ENCODE measurements around the gene TPCN2. TPM values are rescaled to one million over a fixed set of nuclear protein-coding genes. Genes with fewer than 3 reads are reported as not detected.

Gene TPCN2
- total and polyA plus RNA-seq, 2 of the 4 experiments (the other 2 are of a cell fraction): 3.4 to 8.0 TPM

- no peak for TF ChIP-seq RFX5 (IDR thresholded peaks at IDR 0.05; ENCODE audit: low read depth, low read length)
These were observed 5.0 kb downstream of the TPCN2 start (continued) for GRCh38 chr11:69053546-69054396.

DNA sequence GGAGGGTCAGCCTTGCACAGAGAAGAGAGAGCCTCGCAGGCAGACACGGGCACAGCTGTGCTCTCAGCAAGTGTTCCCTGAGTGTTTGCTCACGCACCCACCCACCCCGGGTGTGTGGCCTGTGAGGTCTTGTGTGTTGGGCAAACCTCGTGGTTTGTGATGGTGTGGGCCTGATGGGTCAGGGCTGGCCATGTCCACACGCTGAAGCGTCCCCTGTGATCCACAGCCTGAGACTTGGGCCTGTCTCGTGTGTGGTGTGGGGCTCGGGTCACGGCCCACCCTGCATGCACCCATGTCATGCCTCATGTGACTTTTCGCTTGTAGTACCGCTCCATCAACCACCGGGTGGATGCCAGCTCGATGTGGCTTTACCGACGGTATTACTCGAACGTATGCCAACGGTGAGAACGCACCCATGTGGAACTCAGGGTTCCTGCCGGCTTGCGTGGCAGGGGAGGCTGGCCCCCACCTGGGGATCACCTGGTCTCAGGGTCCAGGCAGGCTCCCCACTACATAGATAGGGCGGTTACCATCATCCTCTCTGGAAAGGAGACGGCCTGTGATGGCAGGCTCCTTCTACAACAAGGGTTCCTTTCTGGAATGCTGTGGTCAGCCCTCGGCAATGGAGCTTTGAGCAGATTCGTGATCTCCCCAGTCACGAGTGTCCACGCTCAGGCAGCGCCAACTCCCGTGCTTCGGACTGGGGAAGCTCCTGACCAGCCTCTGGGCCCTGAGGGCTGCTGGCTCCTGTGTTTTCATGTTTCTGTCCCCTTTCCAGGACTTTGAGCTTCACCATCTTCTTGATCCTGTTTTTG is 5.9 kb downstream of the TPCN2 start:
- Histone ChIP-seq H3K9me1 (ENCODE audit: insufficient read depth, low read length) (0 out of 2 replicates have a peak, but pooled peaks cover 3% of the 10 kb centered on the region), H3K27ac (ENCODE audit: insufficient read depth, low read length) (no peak overlapping the region), H4K91ac (ENCODE audit: insufficient read depth, low read depth, low read length) (no peak overlapping the region), H3K36me3 (ENCODE audit: control insufficient read depth, insufficient read depth, low read length) (peaks cover 33% of the 10 kb centered on the region), H3K18ac (ENCODE audit: low read depth, low read length) (no peak overlapping the region), H2BK120ac (ENCODE audit: low read depth, low read length) (no peak overlapping the region), H4K8ac (ENCODE audit: low read depth in 2 of 2, low read length in 2 of 2) (no peak overlapping the region), H3K79me1 (ENCODE audit: low read depth in 1 of 2, low read length in 2 of 2) (peaks cover 6 to 65% of the 10 kb centered on the region in 2 experiments), H2BK5ac (ENCODE audit: low read depth, low read length, poor library complexity, severe bottlenecking) (no peak overlapping the region), H2AK5ac (ENCODE audit: low read depth, low read length) (no peak overlapping the region), H3K4ac (ENCODE audit: low read depth, low read length) (no peak overlapping the region), H4K20me1 (ENCODE audit: insufficient read depth, low read length) (peaks cover 43% of the 10 kb centered on the region), H3K27me3 (ENCODE audit: control insufficient read depth, insufficient read depth, low read length) (no peaks in the 10 kb centered on the region), H3K23ac (ENCODE audit: low read depth, low read length) (no peak overlapping the region), H3K4me1 (ENCODE audit: control insufficient read depth, insufficient read depth, low read length) (peaks cover 5% of the 10 kb centered on the region), H3K9ac (ENCODE audit: low read depth, low read length) (no peak overlapping the region), H3K56ac (ENCODE audit: extremely low read depth, insufficient read depth, low read length) (no peak overlapping the region), H3K4me3 (ENCODE audit: insufficient read depth, low read depth, low read length) (no peak overlapping the region), H2AFZ (replicated peaks; ENCODE audit: low read length, poor library complexity) (no peak overlapping the region), H2BK20ac (ENCODE audit: low read depth, low read length) (no peak overlapping the region), H4K5ac (ENCODE audit: low read depth, low read length) (no peak overlapping the region), H3K9me3 (ENCODE audit: control insufficient read depth, insufficient read depth, low read length) (no peaks in the 10 kb centered on the region), H2AK9ac (replicated peaks; ENCODE audit: low read depth, low read length, poor library complexity) (peak overlapping the region; percentile 72), H3K4me2 (ENCODE audit: low read depth, low read length) (no peak overlapping the region), H2BK15ac (ENCODE audit: low read depth, low read length) (no peak overlapping the region), H3K14ac (replicated peaks; ENCODE audit: low read depth, low read length) (no peak overlapping the region)
- in situ Hi-C loops (cut with MboI; ENCODE audit: low sequenced_read_pairs): no loop called here
- 94% methylated on average over 23 of the region's 31 CpGs; no CpG with 5 or more reads in 1 of the 2 experiments for WGBS, 2 experiments (ENCODE audit: extremely low coverage in 2 of 2, insufficient read length in 1 of 2)
- CTCF ChIA-PET: no interaction called here
- no peak for DNase-seq
- no peak for TF ChIP-seq SMC3 (IDR thresholded peaks at IDR 0.05; ENCODE audit: low read depth, low read length)
- no peak for TF ChIP-seq CEBPB (IDR thresholded peaks at IDR 0.05; ENCODE audit: low read depth, low read length)
- TF ChIP-seq, protein P1, sequence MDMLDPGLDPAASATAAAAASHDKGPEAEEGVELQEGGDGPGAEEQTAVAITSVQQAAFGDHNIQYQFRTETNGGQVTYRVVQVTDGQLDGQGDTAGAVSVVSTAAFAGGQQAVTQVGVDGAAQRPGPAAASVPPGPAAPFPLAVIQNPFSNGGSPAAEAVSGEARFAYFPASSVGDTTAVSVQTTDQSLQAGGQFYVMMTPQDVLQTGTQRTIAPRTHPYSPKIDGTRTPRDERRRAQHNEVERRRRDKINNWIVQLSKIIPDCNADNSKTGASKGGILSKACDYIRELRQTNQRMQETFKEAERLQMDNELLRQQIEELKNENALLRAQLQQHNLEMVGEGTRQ (IDR thresholded peaks at IDR 0.05; ENCODE audit: low read depth, low read length): no peak
- TF ChIP-seq RAD21 (IDR thresholded peaks at IDR 0.05; ENCODE audit: low read length): no peak
- TF ChIP-seq RFX5 (IDR thresholded peaks at IDR 0.05; ENCODE audit: low read depth, low read length): no peak
- no peak for TF ChIP-seq BHLHE40 (IDR thresholded peaks at IDR 0.05; ENCODE audit: low read depth, low read length)
- POLR2A ChIA-PET (ENCODE audit: unreplicated experiment): no interaction called here
- intact Hi-C loops (cut with micrococcal nuclease): no loop called here
- dilution Hi-C loops (cut with HindIII; ENCODE audit: low sequenced_read_pairs, unreplicated experiment): no loop called here
- BruUV-seq (replicated peaks): no TSS peak
- ATAC-seq (ENCODE audit: low read depth): no peak

Measured in IMR-90 (cell line).